GM12878 (cell line): ENCODE results near the gene PIK3C2B. TPM values are rescaled to one million over a fixed set of nuclear protein-coding genes. Genes with fewer than 3 reads are reported as not detected.

Experiments
- ATF7 ChIP-seq: fragments of 450-650 bp; IDR thresholded peaks from 2 replicates; pipeline ENCODE4 v1.6.1; 2016; ENCODE audit warnings: low read depth, mild to moderate bottlenecking
- CTCF ChIP-seq, 3 experiments: IDR thresholded peaks in 2 of 3; conservative IDR thresholded peaks in 1 of 3; 2 replicates each; pipeline ENCODE4 v1.5.1; 2011; ENCODE audit warnings: low read depth in 3 of 3, low read length in 3 of 3, mild to moderate bottlenecking in 3 of 3, control low read depth in 2 of 3, moderate library complexity in 2 of 3, inconsistent platforms in 1 of 3, mixed read lengths in 1 of 3; ENCODE audit not compliant: control insufficient read depth in 2 of 3, insufficient read depth in 1 of 3; ENCODE audit errors: extremely low read depth in 1 of 3
- ELK1 ChIP-seq: IDR thresholded peaks from 2 replicates; pipeline ENCODE4 v1.6.1; 2012; ENCODE audit warnings: low read depth, low read length, improper control_type of control experiment
- KAT2A ChIP-seq: conservative IDR thresholded peaks from 2 replicates; pipeline ENCODE4 v1.6.1; 2011; ENCODE audit warnings: low read depth, low read length; ENCODE audit not compliant: control insufficient read depth
- MXI1 ChIP-seq: fragments of 150-350 bp; IDR thresholded peaks from 2 replicates; pipeline ENCODE4 v1.6.1; 2011; ENCODE audit warnings: low read depth, mild to moderate bottlenecking, inconsistent platforms, low read length, improper control_type of control experiment
- POLR2A ChIP-seq: IDR thresholded peaks from 2 replicates; pipeline ENCODE4 v1.6.1; 2011; ENCODE audit warnings: low read depth, mild to moderate bottlenecking, low read length
- SIX5 ChIP-seq: IDR thresholded peaks from 2 replicates; pipeline ENCODE4 v1.6.1; 2011; ENCODE audit warnings: mild to moderate bottlenecking, low read depth, low read length, moderate library complexity; ENCODE audit not compliant: severe bottlenecking
- SMC3 ChIP-seq: IDR thresholded peaks from 2 replicates; pipeline ENCODE4 v1.6.1; 2011; ENCODE audit warnings: low read length, improper control_type of control experiment, borderline replicate concordance
- STAT3 ChIP-seq: IDR thresholded peaks from 2 replicates; pipeline ENCODE4 v1.6.1; 2011; ENCODE audit warnings: low read depth, low read length, improper control_type of control experiment
- TBL1XR1 ChIP-seq: IDR thresholded peaks from 2 replicates; pipeline ENCODE4 v1.6.1; 2012; ENCODE audit warnings: low read depth, low read length, improper control_type of control experiment
- USF1 ChIP-seq: IDR thresholded peaks from 2 replicates; pipeline ENCODE4 v1.6.1; 2011; ENCODE audit warnings: borderline replicate concordance, low read depth, mild to moderate bottlenecking, moderate library complexity, mixed read lengths, low read length; ENCODE audit not compliant: insufficient read depth; ENCODE audit errors: extremely low read length
- YY1 ChIP-seq: IDR thresholded peaks from 2 replicates; pipeline ENCODE4 v1.6.1; 2011; ENCODE audit warnings: low read depth, mild to moderate bottlenecking, low read length
- ZBTB40 ChIP-seq: fragments of 450-650 bp; IDR thresholded peaks from 2 replicates; pipeline ENCODE4 v1.6.1; 2016; ENCODE audit warnings: mild to moderate bottlenecking, moderate library complexity, borderline replicate concordance
- ZNF384 ChIP-seq: IDR thresholded peaks from 2 replicates; pipeline ENCODE4 v1.6.1; 2012; ENCODE audit warnings: low read depth, mild to moderate bottlenecking, low read length, improper control_type of control experiment, borderline replicate concordance
- ZNF687 ChIP-seq: fragments of 450-650 bp; IDR thresholded peaks from 2 replicates; pipeline ENCODE4 v1.6.1; 2017; ENCODE audit warnings: mild to moderate bottlenecking, moderate library complexity
- polyA plus RNA-seq, 11 experiments: library from polyadenylated mRNA; depleted of rRNA in 4 of 11; unstranded in 6 of 11; stranded (reverse) in 5 of 11; fragments of >200 nt; fragmentation: Nextera tagmentation in 4 of 11; fragmentation: Illumina TruSeq in 1 of 11; extraction: Ambion mirVana in 4 of 11; extraction: Trizol in 1 of 11; gene quantifications; 1 replicate in 1 of 11; 2 replicates in 10 of 11; pipeline versions ENCODE4 v1.2.1 to v1.2.3, GENCODE V29; 2011 to 2016; ENCODE audit warnings: inconsistent platforms in 2 of 11, missing spikeins in 2 of 11, low read depth in 1 of 11
- total RNA-seq, 4 experiments: library from RNA; depleted of rRNA in 3 of 4; stranded (reverse); fragments of >200 nt in 3 of 4; fragmentation: Illumina TruSeq in 1 of 4; extraction: Trizol in 1 of 4; gene quantifications; 2 replicates each; pipeline versions ENCODE4 v1.2.1 to v1.2.3, GENCODE V29; 2013 to 2021
- TF ChIP-seq, protein P1 (sequence below): fragments of 450-650 bp; IDR thresholded peaks from 2 replicates; pipeline ENCODE4 v1.6.1; 2017; ENCODE audit warnings: low read depth, mild to moderate bottlenecking, moderate library complexity

Gene PIK3C2B
- total and polyA plus RNA-seq, 10 of the 15 experiments (the other 5 are each of a cell fraction or from before 2014, with no cell fraction given) = 2.2 to 38.1 (median 11.4) TPM

- no peak for TF ChIP-seq ZBTB40
- peak; percentile 87 for TF ChIP-seq ATF7
- TF ChIP-seq KAT2A = no peak
- no peak for TF ChIP-seq ZNF384
- no peak for TF ChIP-seq CTCF (IDR thresholded peaks at IDR 0.05 in 2 of 3, conservative IDR thresholded peaks at IDR 0.05 in 1 of 3; ENCODE audit: control insufficient read depth in 2 of 3, extremely low read depth in 1 of 3, insufficient read depth in 1 of 3, low read depth in 3 of 3, low read length in 3 of 3)
- no peak for TF ChIP-seq ELK1
- no peak for TF ChIP-seq USF1
- no peak for TF ChIP-seq SMC3
- peak; percentile 49; the same call in 1 of the 2 replicates for TF ChIP-seq MXI1
- no peak for TF ChIP-seq SIX5
- peak; percentile 40; the same call in 1 of the 2 replicates for TF ChIP-seq TBL1XR1
- TF ChIP-seq, protein P1, sequence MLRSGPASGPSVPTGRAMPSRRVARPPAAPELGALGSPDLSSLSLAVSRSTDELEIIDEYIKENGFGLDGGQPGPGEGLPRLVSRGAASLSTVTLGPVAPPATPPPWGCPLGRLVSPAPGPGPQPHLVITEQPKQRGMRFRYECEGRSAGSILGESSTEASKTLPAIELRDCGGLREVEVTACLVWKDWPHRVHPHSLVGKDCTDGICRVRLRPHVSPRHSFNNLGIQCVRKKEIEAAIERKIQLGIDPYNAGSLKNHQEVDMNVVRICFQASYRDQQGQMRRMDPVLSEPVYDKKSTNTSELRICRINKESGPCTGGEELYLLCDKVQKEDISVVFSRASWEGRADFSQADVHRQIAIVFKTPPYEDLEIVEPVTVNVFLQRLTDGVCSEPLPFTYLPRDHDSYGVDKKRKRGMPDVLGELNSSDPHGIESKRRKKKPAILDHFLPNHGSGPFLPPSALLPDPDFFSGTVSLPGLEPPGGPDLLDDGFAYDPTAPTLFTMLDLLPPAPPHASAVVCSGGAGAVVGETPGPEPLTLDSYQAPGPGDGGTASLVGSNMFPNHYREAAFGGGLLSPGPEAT = peak; percentile 80; the same call in 1 of the 2 replicates
- TF ChIP-seq POLR2A = no peak
- no peak for TF ChIP-seq YY1
- peak; percentile 32; the same call in 1 of the 2 replicates for TF ChIP-seq ZNF687
- TF ChIP-seq STAT3 = no peak
Measured at GRCh38 chr1:204530932-204531331, 36.3 kb upstream of the PIK3C2B start (continued).
